GM12878 (cell line): Measurements from ENCODE around the gene TRAF2. TPM values are rescaled to one million over a fixed set of nuclear protein-coding genes. Genes with fewer than 3 reads are reported as not detected.

Source experiments
- ATAC-seq: fragments of 200-7000 bp; cut with Tn5 transposase; 3 replicates; pipeline ENCODE4 v1.9.1; 2020; ENCODE audit warnings: mild to moderate bottlenecking, moderate library complexity
- BruUV-seq: library from RNA; stranded (reverse); fragments of 400-500 nt; replicated peaks from 2 replicates; lab custom pipeline; 2021; lab: Mats Ljungman, UMichigan
- CTCF ChIA-PET: fragments of 300-600 bp; sonication (Branson Sonifier 250); formaldehyde crosslinking; extraction: SDS; loops from one replicate; lab custom pipeline; 2021; ENCODE audit warnings: inconsistent platforms; lab: Yijun Ruan, JAX
- POLR2A ChIA-PET: fragments of 350-600 bp; formaldehyde crosslinking; extraction: SDS; loops from one replicate; lab custom pipeline; 2021; ENCODE audit warnings: inconsistent platforms; lab: Charles Lee
- RAD21 ChIA-PET: fragments of 300-600 bp; sonication (Branson Sonifier 250); formaldehyde crosslinking; loops from one replicate; lab custom pipeline; 2023; ENCODE audit warnings: antibody characterized with exemption; ENCODE audit not compliant: unreplicated experiment; lab: Charles Lee
- SMC1A ChIA-PET: fragments of 300-600 bp; sonication (Branson Sonifier 250); formaldehyde crosslinking; loops from one replicate; lab custom pipeline; 2023; ENCODE audit not compliant: unreplicated experiment, uncharacterized antibody; lab: Charles Lee
- DNase-seq: peaks from one replicate; pipeline ENCODE4 v3.0.0-alpha.2; 2011; ENCODE audit warnings: low read depth, low spot score
- FAIRE-seq: peaks from 3 replicates; lab custom pipeline; 2011; peaks lifted over from hg19 to GRCh38; lab: Jason Lieb, UNC
- H2AFZ ChIP-seq: 2 replicates; pipeline ENCODE4 v1.6.0; 2011; ENCODE audit warnings: low read depth, low read length, control low read depth; ENCODE audit not compliant: control insufficient read depth
- H3K27ac ChIP-seq: 2 replicates; pipeline ENCODE4 v1.5.1; 2011; ENCODE audit warnings: control low read depth; ENCODE audit not compliant: control insufficient read depth, insufficient read depth
- H3K27me3 ChIP-seq, 2 experiments: replicated peaks in 1 of 2; 2 replicates each; pipeline versions ENCODE4 v1.6.0 to v1.6.1; 2011; ENCODE audit warnings: low read length in 1 of 2; ENCODE audit not compliant: control insufficient read depth in 2 of 2, insufficient read depth in 2 of 2
- H3K36me3 ChIP-seq, 2 experiments: 2 replicates each; pipeline ENCODE4 v1.5.1; 2011; ENCODE audit warnings: low read length in 1 of 2; ENCODE audit not compliant: control insufficient read depth in 2 of 2, insufficient read depth in 2 of 2
- H3K4me1 ChIP-seq: 2 replicates; pipeline ENCODE4 v1.6.1; 2011; ENCODE audit warnings: mild to moderate bottlenecking, low read length, moderate library complexity, mixed read lengths; ENCODE audit not compliant: control insufficient read depth, insufficient read depth
- H3K4me2 ChIP-seq: 2 replicates; pipeline ENCODE4 v1.6.0; 2011; ENCODE audit warnings: control low read depth; ENCODE audit not compliant: control insufficient read depth, insufficient read depth
- H3K4me3 ChIP-seq: fragments of 200-600 bp; sonication (generic); 2 replicates; pipeline ENCODE4 v1.5.1; 2016
- H3K79me2 ChIP-seq: 2 replicates; pipeline ENCODE4 v1.6.0; 2011; ENCODE audit warnings: low read length; ENCODE audit not compliant: control insufficient read depth, insufficient read depth
- H3K9ac ChIP-seq: 2 replicates; pipeline ENCODE4 v1.8.0; 2011; ENCODE audit warnings: low read length, control low read depth, mixed read lengths; ENCODE audit not compliant: control insufficient read depth, insufficient read depth
- H3K9me3 ChIP-seq: replicated peaks from 3 replicates; pipeline ENCODE4 v1.5.1; 2011; ENCODE audit warnings: mild to moderate bottlenecking, low read length; ENCODE audit not compliant: control insufficient read depth, insufficient read depth
- H4K20me1 ChIP-seq: 2 replicates; pipeline ENCODE4 v1.6.0; 2011; ENCODE audit not compliant: control insufficient read depth, insufficient read depth
- BACH1 ChIP-seq: fragments of 450-650 bp; IDR thresholded peaks from 2 replicates; pipeline ENCODE4 v1.6.1; 2017; ENCODE audit warnings: mild to moderate bottlenecking, borderline replicate concordance
- CBX3 ChIP-seq: fragments of 200-600 bp; sonication (generic); IDR thresholded peaks from 2 replicates; pipeline ENCODE4 v1.6.1; 2016; ENCODE audit warnings: low read depth, borderline replicate concordance
- CREM ChIP-seq: IDR thresholded peaks from 2 replicates; pipeline ENCODE4 v1.6.1; 2014; ENCODE audit warnings: antibody characterized with exemption, low read depth
- JUND ChIP-seq: IDR thresholded peaks from 2 replicates; pipeline ENCODE4 v1.6.1; 2012; ENCODE audit warnings: low read depth, mild to moderate bottlenecking, low read length, improper control_type of control experiment, moderate library complexity
- MEF2A ChIP-seq: IDR thresholded peaks from 2 replicates; pipeline ENCODE4 v1.6.1; 2011; ENCODE audit warnings: low read depth, mild to moderate bottlenecking, low read length, moderate library complexity; ENCODE audit not compliant: insufficient read depth
- NFIC ChIP-seq: IDR thresholded peaks from 2 replicates; pipeline ENCODE4 v1.6.1; 2012; ENCODE audit warnings: low read depth, mild to moderate bottlenecking, inconsistent platforms, low read length, moderate library complexity
- NFYA ChIP-seq: IDR thresholded peaks from 2 replicates; pipeline ENCODE4 v1.6.1; 2011; ENCODE audit warnings: low read depth, mild to moderate bottlenecking, low read length, improper control_type of control experiment, borderline replicate concordance
- SPI1 ChIP-seq: IDR thresholded peaks from 2 replicates; pipeline ENCODE4 v1.6.1; 2011; ENCODE audit warnings: low read depth, mild to moderate bottlenecking, low read length, moderate library complexity, borderline replicate concordance; ENCODE audit not compliant: insufficient read depth
- ZBED1 ChIP-seq: IDR thresholded peaks from 2 replicates; pipeline ENCODE4 v1.6.1; 2016; ENCODE audit warnings: borderline replicate concordance
- WGBS: methylation state at CpG from one replicate; pipeline ENCODE4 v1.1.6; 2016; ENCODE audit warnings: low lambda C conversion rate; ENCODE audit not compliant: insufficient replicate concordance, insufficient coverage; ENCODE audit errors: missing lambda C conversion rate; 5-methylcytosine and 5-hydroxymethylcytosine counted together
- in situ Hi-C: fragments of 300-500 bp; cut with MboI; formaldehyde crosslinking; loops from 9 replicates; pipeline ENCODE4 v1.14.3; 2018; ENCODE audit warnings: mixed read lengths
- intact Hi-C: fragments of 100-400 bp; cut with micrococcal nuclease; formaldehyde crosslinking; loops from one replicate; pipeline ENCODE4 v1.14.2; 2022; ENCODE audit not compliant: unreplicated experiment
- polyA plus RNA-seq, 11 experiments: library from polyadenylated mRNA; depleted of rRNA in 4 of 11; unstranded in 6 of 11; stranded (reverse) in 5 of 11; fragments of >200 nt; fragmentation: Nextera tagmentation in 4 of 11; fragmentation: Illumina TruSeq in 1 of 11; extraction: Ambion mirVana in 4 of 11; extraction: Trizol in 1 of 11; gene quantifications; 1 replicate in 1 of 11; 2 replicates in 10 of 11; pipeline versions ENCODE4 v1.2.1 to v1.2.3, GENCODE V29; 2011 to 2016; ENCODE audit warnings: inconsistent platforms in 2 of 11, missing spikeins in 2 of 11, low read depth in 1 of 11
- total RNA-seq, 4 experiments: library from RNA; depleted of rRNA in 3 of 4; stranded (reverse); fragments of >200 nt in 3 of 4; fragmentation: Illumina TruSeq in 1 of 4; extraction: Trizol in 1 of 4; gene quantifications; 2 replicates each; pipeline versions ENCODE4 v1.2.1 to v1.2.3, GENCODE V29; 2013 to 2021
- TF ChIP-seq, protein P1 (sequence below): fragments of 450-650 bp; IDR thresholded peaks from 2 replicates; pipeline ENCODE4 v1.6.1; 2017; ENCODE audit warnings: mild to moderate bottlenecking, low read depth, inconsistent platforms; ENCODE audit not compliant: poor library complexity, severe bottlenecking
- TF ChIP-seq, protein P2 (sequence below): fragments of 450-650 bp; IDR thresholded peaks from 2 replicates; pipeline ENCODE4 v1.6.1; 2017; ENCODE audit warnings: low read depth, mild to moderate bottlenecking, moderate library complexity
- TF ChIP-seq, protein P3 (sequence below): IDR thresholded peaks from 2 replicates; pipeline ENCODE4 v1.6.1; 2011; ENCODE audit warnings: mild to moderate bottlenecking, low read depth, low read length, moderate library complexity; ENCODE audit not compliant: insufficient replicate concordance

TRAF2 gene
- total and polyA plus RNA-seq, 10 of the 15 experiments (the other 5 are each of a cell fraction or from before 2014, with no cell fraction given) = 0.34 to 39.5 (median 18.7) TPM

DNA sequence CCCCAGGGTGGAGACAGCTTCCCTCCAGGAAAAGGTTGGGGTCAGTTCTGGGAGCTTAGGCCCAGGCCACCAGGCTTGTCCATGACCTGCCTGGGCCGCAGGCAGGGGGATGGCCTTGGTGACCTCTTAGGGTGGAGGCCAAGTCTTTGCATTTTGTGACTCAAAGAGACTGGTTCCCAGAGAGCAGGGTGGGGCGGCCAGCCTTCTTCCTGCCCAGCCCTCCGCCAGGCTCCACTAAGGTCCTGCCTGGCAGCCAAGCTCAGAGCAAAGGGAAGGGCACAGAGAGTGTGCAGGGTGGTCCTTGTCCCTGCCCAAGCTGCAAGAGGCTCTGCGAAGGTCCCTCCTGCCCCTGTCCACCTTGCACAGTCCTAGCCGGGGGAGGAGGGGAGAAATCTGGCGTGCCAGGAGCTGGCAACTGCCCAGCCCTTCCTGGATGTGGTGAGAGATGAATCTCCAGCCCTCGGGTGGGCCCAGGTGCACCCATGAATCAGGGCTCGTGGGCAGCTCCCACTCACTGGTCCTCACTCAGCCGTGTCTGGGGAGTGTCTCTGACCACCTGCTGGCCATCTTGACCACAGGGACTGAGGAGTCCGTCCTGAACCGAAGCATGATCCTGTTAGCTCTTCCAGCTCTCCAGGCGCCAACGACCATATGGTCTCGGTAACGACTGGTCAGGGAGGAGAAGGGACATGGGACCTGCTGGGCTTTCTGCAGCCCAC, 88.7 kb downstream of the TRAF2 start:
- no peak overlapping the region for H3K27ac ChIP-seq
- ChIA-PET CTCF (interaction anchor here (2.9 kb wide), 1 partner anchor 60 kb away, joined by 11 read pairs; no protein-coding TSS in a partner anchor), SMC1A (interaction anchor here (1.3 kb wide), 1 partner anchor 27 kb away, joined by 3 read pairs; no protein-coding TSS in a partner anchor), POLR2A (interaction anchor here (0.6 kb wide), 1 partner anchor 226 kb away, joined by 3 read pairs; no protein-coding TSS in a partner anchor), RAD21 (interaction anchor here (0.8 kb wide), 1 partner anchor 60 kb away, joined by 3 read pairs; no protein-coding TSS in a partner anchor)
- no TSS peak for BruUV-seq
- no peaks in the 10 kb centered on the region for H3K9me3 ChIP-seq
- H3K9ac ChIP-seq = no peak overlapping the region
- H3K36me3 ChIP-seq = no peaks in the 10 kb centered on the region
- no peaks in the 10 kb centered on the region for H3K4me1 ChIP-seq
- ATAC-seq (no peak), DNase-seq (no peak), FAIRE-seq (no peak)
- no peak overlapping the region for H2AFZ ChIP-seq
- H4K20me1 ChIP-seq = no peaks in the 10 kb centered on the region
- TF ChIP-seq MEF2A = no peak
- TF ChIP-seq, protein P1, sequence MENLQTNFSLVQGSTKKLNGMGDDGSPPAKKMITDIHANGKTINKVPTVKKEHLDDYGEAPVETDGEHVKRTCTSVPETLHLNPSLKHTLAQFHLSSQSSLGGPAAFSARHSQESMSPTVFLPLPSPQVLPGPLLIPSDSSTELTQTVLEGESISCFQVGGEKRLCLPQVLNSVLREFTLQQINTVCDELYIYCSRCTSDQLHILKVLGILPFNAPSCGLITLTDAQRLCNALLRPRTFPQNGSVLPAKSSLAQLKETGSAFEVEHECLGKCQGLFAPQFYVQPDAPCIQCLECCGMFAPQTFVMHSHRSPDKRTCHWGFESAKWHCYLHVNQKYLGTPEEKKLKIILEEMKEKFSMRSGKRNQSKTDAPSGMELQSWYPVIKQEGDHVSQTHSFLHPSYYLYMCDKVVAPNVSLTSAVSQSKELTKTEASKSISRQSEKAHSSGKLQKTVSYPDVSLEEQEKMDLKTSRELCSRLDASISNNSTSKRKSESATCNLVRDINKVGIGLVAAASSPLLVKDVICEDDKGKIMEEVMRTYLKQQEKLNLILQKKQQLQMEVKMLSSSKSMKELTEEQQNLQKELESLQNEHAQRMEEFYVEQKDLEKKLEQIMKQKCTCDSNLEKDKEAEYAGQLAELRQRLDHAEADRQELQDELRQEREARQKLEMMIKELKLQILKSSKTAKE = no peak
- TF ChIP-seq BACH1 = no peak
- no peak for TF ChIP-seq ZBED1
- TF ChIP-seq, protein P2, sequence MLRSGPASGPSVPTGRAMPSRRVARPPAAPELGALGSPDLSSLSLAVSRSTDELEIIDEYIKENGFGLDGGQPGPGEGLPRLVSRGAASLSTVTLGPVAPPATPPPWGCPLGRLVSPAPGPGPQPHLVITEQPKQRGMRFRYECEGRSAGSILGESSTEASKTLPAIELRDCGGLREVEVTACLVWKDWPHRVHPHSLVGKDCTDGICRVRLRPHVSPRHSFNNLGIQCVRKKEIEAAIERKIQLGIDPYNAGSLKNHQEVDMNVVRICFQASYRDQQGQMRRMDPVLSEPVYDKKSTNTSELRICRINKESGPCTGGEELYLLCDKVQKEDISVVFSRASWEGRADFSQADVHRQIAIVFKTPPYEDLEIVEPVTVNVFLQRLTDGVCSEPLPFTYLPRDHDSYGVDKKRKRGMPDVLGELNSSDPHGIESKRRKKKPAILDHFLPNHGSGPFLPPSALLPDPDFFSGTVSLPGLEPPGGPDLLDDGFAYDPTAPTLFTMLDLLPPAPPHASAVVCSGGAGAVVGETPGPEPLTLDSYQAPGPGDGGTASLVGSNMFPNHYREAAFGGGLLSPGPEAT = no peak
- TF ChIP-seq, protein P3, sequence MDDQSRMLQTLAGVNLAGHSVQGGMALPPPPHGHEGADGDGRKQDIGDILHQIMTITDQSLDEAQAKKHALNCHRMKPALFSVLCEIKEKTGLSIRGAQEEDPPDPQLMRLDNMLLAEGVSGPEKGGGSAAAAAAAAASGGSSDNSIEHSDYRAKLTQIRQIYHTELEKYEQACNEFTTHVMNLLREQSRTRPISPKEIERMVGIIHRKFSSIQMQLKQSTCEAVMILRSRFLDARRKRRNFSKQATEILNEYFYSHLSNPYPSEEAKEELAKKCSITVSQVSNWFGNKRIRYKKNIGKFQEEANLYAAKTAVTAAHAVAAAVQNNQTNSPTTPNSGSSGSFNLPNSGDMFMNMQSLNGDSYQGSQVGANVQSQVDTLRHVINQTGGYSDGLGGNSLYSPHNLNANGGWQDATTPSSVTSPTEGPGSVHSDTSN = no peak
- TF ChIP-seq NFYA = no peak
- TF ChIP-seq NFIC = no peak
- no peak for TF ChIP-seq JUND
- TF ChIP-seq SPI1 = no peak
- no peak for TF ChIP-seq CREM
- TF ChIP-seq CBX3 = no peak
- no peaks in the 10 kb centered on the region; a peak in 2 of 4 replicates for H3K27me3 ChIP-seq
- H3K79me2 ChIP-seq = no peaks in the 10 kb centered on the region
- no peak overlapping the region for H3K4me2 ChIP-seq
- no peak overlapping the region for H3K4me3 ChIP-seq
- 30% methylated on average over 15 of the region's 15 CpGs for WGBS
- in situ Hi-C loops = no loop called here
- intact Hi-C loops = no loop called here
